CD4-positive, alpha-beta T cell treated with Interleukin-17A for 1 hour (primary cell): Measurements from ENCODE around the gene CLASP2.
"Not testable (repeated sequence)": the region's sequence is repeated elsewhere in the genome, so short reads cannot be mapped to it uniquely, and the experiment has no call there.

Source experiments
- DNase-seq: peaks from one replicate; pipeline ENCODE4 v3.0.0-alpha.2; 2020

CLASP2 gene

GRCh38 chr3:33687406-33688010 lies 30.5 kb downstream of the CLASP2 start:
- no peak for DNase-seq

GRCh38 chr3:33682770-33683169 lies 35.3 kb downstream of the CLASP2 start:
- no peak for DNase-seq

- DNase-seq, result no peak
These were observed 36.4 kb downstream of the CLASP2 start for GRCh38 chr3:33681667-33682066.

GRCh38 chr3:33678073-33678472 lies 40.0 kb downstream of the CLASP2 start:
- DNase-seq, result no peak

GRCh38 chr3:33673436-33673835 lies 44.6 kb downstream of the CLASP2 start:
- DNase-seq, result not testable (repeated sequence)

DNA sequence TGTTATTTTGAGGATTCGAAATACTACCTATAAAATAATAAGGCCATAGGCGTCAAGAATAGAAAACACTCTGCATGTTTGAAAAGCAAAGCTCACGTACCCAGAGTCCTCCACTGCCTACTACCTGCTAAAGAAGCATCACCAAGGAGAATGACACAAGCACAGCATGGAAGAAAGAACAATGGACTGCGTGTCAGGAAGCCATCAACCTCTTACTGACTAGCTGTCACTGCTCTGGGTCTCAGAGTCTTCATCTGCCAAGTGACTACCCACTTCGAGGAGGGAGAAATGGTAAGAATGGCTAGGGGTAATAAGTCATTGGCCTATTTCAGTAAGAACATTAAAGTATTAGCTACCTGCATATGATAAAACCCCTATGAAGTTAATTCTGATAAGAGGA lies 49.4 kb downstream of the CLASP2 start:
- DNase-seq, result no peak

GRCh38 chr3:33665294-33665693 lies 52.8 kb downstream of the CLASP2 start:
- DNase-seq, result no peak

DNA sequence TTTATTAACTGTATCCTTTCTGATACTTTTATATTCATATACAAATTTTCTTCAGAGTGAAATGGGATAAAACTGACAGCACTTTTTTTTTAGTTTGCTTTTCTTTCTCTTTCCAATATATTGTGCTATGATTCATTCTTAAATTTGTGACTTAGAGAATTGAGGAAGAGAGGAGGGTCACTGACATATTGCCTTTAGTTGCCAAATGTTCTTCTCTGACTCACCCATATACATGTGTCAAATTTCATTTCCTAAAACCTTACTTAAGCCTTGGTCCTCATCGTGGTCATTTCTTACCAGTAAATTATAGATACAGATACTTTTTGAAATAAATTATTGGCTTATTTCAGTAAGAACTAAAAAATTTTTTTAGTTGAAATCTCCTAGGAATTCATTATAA lies 53.9 kb downstream of the CLASP2 start:
- DNase-seq, result no peak

DNA sequence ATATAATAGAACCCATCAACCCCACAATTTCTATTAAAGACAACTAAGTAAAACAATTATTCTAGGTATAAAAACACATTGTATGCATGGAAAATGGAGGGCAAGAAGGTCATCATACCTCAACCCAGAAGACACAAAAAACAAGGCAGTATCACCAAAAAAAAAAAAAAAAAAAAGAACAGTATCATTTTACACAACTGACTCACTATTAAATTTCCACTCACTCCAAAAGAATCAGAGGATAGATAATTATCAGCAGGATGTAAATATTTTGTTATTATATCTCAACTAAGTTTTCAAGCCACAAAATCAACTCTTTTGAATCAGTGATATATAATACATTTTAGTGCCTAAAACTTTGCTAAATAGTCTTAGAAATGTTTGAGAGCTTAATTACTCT lies 55.0 kb downstream of the CLASP2 start:
- no peak for DNase-seq

- DNase-seq, result no peak
These were observed 58.1 kb downstream of the CLASP2 start for GRCh38 chr3:33659856-33660434.

DNA sequence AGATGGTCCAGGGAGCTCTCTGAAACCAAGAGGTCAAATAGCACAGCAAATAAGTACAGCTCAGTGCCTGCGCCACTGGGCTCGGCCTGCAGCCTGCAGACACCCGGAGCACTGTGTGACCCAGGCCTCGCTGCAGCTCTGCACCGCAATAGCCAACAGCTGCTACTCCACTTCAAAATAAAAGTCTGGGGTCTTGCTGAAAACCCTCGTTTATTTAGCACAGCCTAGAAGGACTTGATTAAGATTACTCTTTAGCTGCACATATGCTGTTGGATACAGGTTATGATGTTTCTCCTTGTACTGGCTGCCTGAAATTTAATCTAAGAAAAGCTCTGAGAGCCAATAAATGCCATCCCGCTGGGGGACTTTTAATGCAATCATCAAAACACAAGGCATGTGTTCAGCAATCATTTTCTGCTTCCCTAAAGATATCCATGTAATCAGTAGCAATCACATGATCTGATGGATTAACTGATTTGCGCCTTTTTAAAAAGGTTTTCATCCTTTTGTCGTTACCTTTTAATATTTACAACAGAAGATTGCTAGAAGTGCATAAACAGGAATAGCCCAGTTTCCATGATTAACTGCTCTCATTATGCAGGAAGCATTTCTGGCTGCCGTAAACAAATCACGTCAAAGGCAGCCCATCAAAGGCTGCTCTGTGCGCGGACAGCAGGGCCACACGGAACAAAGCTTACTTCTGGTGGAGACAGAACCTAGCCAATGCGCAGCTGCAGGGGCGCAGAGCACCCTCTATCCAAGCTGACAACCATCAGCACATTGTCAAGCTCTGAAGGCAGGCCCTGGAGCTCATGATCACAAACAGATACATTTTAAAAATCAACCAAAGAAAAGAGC lies 58.8 kb downstream of the CLASP2 start:
- DNase-seq, result peak; percentile 11

GRCh38 chr3:33658621-33658990 lies 59.4 kb downstream of the CLASP2 start:
- DNase-seq, result no peak

DNA sequence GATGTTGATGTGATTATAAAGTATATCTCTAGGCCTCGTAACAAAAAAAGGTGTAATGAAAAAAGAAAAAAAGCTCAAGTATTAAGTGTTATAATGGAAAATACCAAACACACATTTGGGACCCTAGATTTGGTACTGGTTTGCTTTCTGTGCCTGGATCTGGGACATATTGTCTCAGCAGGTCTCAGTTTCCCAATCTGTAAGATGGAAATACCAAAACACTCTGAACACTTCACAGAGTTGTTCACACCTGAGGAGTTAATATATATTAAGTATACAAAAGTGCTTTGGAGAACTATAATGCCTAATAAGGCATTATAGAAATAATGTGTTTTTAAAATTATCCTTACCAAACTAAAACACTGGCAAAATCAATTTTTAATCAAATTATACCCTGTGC lies 60.0 kb downstream of the CLASP2 start:
- no peak for DNase-seq

DNA sequence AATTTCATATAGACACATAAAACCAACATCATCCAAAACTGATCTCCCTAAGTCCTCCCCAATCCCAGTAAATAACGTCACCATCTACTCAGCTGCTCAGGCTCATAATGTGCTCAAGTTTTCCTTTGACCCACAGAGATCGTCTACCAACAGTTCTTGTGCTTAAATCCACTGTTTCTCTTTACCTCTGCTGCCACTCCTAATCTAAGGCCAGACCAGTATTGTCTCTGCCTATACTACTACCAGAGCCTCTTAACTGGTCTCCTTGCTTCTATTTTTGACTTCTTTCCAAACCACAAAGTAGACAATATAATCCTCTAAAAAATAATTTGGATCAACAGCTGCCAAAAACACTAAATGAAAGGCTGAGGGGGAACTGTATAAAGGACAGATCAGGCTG lies 65.3 kb downstream of the CLASP2 start:
- DNase-seq, result no peak

- DNase-seq, result not testable (repeated sequence)
These were observed 67.0 kb downstream of the CLASP2 start for GRCh38 chr3:33651101-33651500.

DNA sequence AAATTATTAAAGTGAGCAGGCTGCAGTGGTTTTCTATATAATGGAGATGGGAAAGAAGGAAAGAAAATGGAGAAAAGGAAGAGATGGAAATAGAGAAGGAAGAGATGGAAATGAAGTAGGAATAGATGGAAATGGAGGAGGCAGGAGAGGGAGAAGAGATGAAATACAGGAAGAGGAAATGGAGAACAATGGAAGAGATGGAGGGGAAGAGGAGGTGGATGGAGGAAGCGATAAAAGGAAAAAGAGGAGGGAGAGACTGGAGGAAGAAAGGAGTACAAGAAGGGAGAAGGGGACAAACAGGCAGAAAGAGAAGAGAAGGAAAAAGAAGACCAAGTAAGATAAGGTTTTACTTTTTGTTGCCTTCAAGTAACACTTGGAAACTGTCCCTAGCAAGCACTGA lies 67.6 kb downstream of the CLASP2 start:
- no peak for DNase-seq

GRCh38 chr3:33648793-33649192 lies 69.3 kb downstream of the CLASP2 start:
- DNase-seq, result no peak

- DNase-seq, result no peak
These were observed 71.6 kb downstream of the CLASP2 start for GRCh38 chr3:33646406-33646805.

- peak; percentile 59 for DNase-seq
These were observed 72.9 kb downstream of the CLASP2 start for GRCh38 chr3:33645060-33645647.

DNA sequence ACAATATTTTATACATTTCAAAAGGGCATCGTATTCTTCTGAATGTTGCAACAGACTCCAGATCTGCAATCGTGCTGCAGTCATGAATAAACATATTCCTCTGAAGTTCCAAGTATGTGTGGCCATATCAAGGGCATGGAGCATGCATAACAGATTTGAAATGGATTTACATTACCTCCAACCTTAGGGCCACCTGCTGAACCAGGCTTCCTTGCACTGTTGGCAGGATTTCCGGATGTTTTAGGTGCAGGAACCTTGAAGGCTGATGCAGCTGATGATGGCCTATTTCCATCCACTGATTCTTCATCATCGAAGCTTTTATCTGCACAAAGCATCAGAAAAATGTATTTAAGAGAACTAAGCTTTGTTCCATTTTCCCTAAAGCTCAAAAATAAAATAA lies 73.5 kb downstream of the CLASP2 start:
- DNase-seq, result no peak

- DNase-seq, result no peak
These were observed 75.2 kb downstream of the CLASP2 start for GRCh38 chr3:33642806-33643205.

DNA sequence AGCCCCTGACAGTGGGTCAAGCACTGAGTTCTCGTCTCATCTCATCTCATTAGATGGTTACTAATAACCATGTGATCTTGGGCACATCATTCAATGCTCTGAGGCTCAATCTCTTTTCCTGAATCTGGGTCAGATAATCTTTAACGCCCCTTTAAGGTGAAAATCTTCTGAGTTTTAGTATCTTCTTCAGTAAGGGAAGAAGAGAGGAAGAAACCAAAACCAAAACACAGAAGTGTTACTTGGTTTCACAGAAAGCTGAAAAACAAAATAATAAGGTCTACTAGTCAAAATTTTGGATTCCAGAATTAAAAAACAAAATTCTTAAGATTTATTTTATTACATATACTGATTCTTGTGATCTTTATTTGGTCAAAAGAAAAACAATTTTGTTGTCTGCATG lies 78.2 kb downstream of the CLASP2 start:
- DNase-seq, result no peak

- DNase-seq, result no peak
These were observed 80.6 kb downstream of the CLASP2 start for GRCh38 chr3:33637482-33637881.
